ENCODE data around the gene DLG2.

DLG2 gene

DNA sequence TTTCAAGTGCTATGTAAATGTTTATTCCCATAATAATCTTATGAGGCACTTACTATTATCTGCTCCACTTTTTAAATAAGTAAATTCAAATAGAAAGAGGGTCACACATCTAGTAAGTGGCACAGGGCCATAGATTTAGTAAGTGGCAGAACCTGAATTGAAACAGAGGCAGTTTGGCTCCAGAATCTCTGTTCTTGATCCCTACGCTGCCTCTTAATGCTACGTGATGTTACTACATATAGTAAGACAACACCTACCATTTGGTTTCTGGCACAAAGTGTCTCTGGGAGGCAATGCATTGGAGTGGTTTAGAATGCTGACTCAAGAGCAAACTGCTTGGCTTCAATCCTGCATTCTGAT lies 1018.3 kb downstream of the DLG2 start:
- DNase-seq (ENCODE audit: low read depth): peak; percentile 79
- H3K4me3 ChIP-seq (ENCODE audit: low read depth, low read length): no peak overlapping the region
- TF ChIP-seq, protein P1, sequence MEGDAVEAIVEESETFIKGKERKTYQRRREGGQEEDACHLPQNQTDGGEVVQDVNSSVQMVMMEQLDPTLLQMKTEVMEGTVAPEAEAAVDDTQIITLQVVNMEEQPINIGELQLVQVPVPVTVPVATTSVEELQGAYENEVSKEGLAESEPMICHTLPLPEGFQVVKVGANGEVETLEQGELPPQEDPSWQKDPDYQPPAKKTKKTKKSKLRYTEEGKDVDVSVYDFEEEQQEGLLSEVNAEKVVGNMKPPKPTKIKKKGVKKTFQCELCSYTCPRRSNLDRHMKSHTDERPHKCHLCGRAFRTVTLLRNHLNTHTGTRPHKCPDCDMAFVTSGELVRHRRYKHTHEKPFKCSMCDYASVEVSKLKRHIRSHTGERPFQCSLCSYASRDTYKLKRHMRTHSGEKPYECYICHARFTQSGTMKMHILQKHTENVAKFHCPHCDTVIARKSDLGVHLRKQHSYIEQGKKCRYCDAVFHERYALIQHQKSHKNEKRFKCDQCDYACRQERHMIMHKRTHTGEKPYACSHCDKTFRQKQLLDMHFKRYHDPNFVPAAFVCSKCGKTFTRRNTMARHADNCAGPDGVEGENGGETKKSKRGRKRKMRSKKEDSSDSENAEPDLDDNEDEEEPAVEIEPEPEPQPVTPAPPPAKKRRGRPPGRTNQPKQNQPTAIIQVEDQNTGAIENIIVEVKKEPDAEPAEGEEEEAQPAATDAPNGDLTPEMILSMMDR (IDR thresholded peaks at IDR 0.05; ENCODE audit: control insufficient read depth, extremely low read depth, insufficient read depth): no peak

DNA sequence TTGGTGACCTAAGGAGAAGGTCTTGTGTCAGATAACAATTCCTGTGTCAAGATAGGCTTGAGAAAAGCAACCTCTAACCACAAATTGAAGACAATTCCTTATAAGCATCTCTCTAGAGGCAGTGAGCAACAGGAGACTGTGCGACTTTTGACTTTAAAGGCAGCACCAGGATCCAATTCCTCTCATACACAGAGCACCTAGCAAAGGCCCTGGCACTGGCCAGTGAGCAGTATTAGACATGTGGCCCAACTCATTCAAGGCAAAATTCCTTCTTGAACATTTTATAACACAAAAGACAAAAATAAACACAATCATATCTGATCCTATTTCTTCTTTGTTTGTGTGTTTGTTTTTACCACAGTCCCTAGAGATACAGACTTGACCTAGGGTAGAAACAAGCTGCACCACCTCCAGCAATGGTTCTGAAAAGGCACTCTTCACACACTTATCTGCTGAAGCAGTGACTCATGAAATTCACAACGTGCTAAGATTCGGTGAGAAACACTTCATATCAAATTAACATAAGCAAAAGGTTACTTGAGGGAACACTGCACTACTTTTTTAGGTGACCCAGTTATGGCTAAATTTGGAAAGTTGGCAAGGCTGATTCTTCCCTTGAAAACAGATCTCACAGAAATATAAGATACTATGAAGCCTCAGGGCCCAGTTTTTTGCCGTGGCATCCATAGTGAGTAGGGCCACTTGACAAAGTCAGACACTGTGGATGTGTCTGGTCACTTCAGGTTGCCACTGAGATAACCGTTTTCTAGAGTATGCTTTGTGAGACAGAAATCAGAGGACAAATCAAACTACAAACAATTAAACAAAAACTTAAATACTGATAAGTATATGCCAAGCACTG lies 1018.9 kb downstream of the DLG2 start:
- H3K4me3 ChIP-seq (ENCODE audit: low read depth, low read length): no peak overlapping the region
- no peak for DNase-seq (ENCODE audit: low read depth)
- TF ChIP-seq, protein P1 (IDR thresholded peaks at IDR 0.05; ENCODE audit: control insufficient read depth, extremely low read depth, insufficient read depth): no peak

GRCh38 chr11:84594602-84595001 lies 1032.5 kb downstream of the DLG2 start:
- no peak overlapping the region for H3K4me3 ChIP-seq (ENCODE audit: low read depth, low read length)
- no peak for DNase-seq (ENCODE audit: low read depth)
- TF ChIP-seq, protein P1 (IDR thresholded peaks at IDR 0.05; ENCODE audit: control insufficient read depth, extremely low read depth, insufficient read depth): no peak

GRCh38 chr11:84590106-84590505 lies 1037.0 kb downstream of the DLG2 start:
- H3K4me3 ChIP-seq (ENCODE audit: low read depth, low read length): no peak overlapping the region
- DNase-seq (ENCODE audit: low read depth): no peak
- TF ChIP-seq, protein P1 (IDR thresholded peaks at IDR 0.05; ENCODE audit: control insufficient read depth, extremely low read depth, insufficient read depth): no peak

GRCh38 chr11:84588131-84588829 lies 1038.9 kb downstream of the DLG2 start:
- no peak overlapping the region for H3K4me3 ChIP-seq (ENCODE audit: low read depth, low read length)
- TF ChIP-seq, protein P1 (IDR thresholded peaks at IDR 0.05; ENCODE audit: control insufficient read depth, extremely low read depth, insufficient read depth): no peak
- DNase-seq (ENCODE audit: low read depth): peak; percentile 11

GRCh38 chr11:84583106-84583505 lies 1044.0 kb downstream of the DLG2 start:
- H3K4me3 ChIP-seq (ENCODE audit: low read depth, low read length): no peak overlapping the region

More at GRCh38 chr11:84583106-84583505, 1044.0 kb downstream of the DLG2 start:
- TF ChIP-seq, protein P1 (IDR thresholded peaks at IDR 0.05; ENCODE audit: control insufficient read depth, extremely low read depth, insufficient read depth): no peak
- no peak for DNase-seq (ENCODE audit: low read depth)
